MCF 10A (cell line): ENCODE data around the gene SPAG16. TPM values are rescaled to one million over a fixed set of nuclear protein-coding genes. Genes with fewer than 3 reads are reported as not detected.

ENCODE experiments used
- BruUV-seq: library from RNA; stranded (reverse); fragments of 400-500 nt; replicated peaks from 2 replicates; lab custom pipeline; 2021; lab: Mats Ljungman, UMichigan
- CTCF ChIA-PET: fragments of 300-600 bp; sonication (Branson Sonifier 250); formaldehyde crosslinking; extraction: SDS; loops from one replicate; lab custom pipeline; 2021; ENCODE audit warnings: antibody characterized with exemption, inconsistent platforms; lab: Yijun Ruan, JAX
- POLR2A ChIA-PET: fragments of 300-600, 350-650 bp; sonication (Branson Sonifier 250); formaldehyde crosslinking; extraction: SDS; loops from one replicate; lab custom pipeline; 2020; ENCODE audit warnings: antibody characterized with exemption, inconsistent platforms; lab: Yijun Ruan, JAX
- DNase-seq: peaks from one replicate; pipeline ENCODE4 v3.0.0-alpha.2; 2018; ENCODE audit not compliant: unreplicated experiment
- H3K27ac Mint-ChIP-seq: one replicate; pipeline ENCODE4 v1.8.0; 2022; ENCODE audit warnings: mild to moderate bottlenecking, low read depth, mixed read lengths; ENCODE audit not compliant: unreplicated experiment
- H3K27me3 Mint-ChIP-seq: one replicate; pipeline ENCODE4 v1.8.0; 2022; ENCODE audit warnings: mixed read lengths; ENCODE audit not compliant: insufficient read depth, unreplicated experiment
- H3K36me3 Mint-ChIP-seq: one replicate; pipeline ENCODE4 v1.8.0; 2022; ENCODE audit warnings: mild to moderate bottlenecking, moderate library complexity, mixed read lengths; ENCODE audit not compliant: insufficient read depth, unreplicated experiment
- H3K4me1 Mint-ChIP-seq: one replicate; pipeline ENCODE4 v1.8.0; 2022; ENCODE audit warnings: mixed read lengths; ENCODE audit not compliant: insufficient read depth, unreplicated experiment
- H3K4me3 Mint-ChIP-seq: one replicate; pipeline ENCODE4 v1.8.0; 2022; ENCODE audit warnings: mild to moderate bottlenecking, moderate library complexity, mixed read lengths; ENCODE audit not compliant: unreplicated experiment
- H3K9me3 Mint-ChIP-seq: one replicate; pipeline ENCODE4 v1.8.0; 2022; ENCODE audit warnings: mixed read lengths; ENCODE audit not compliant: unreplicated experiment
- intact Hi-C: fragments of 100-400 bp; cut with micrococcal nuclease; formaldehyde crosslinking; loops from 2 replicates; pipeline ENCODE4 v1.14.1; 2022
- total RNA-seq: library from RNA; stranded (reverse); gene quantifications from 2 replicates; pipeline ENCODE4 v1.2.3, GENCODE V29; 2022
- TF ChIP-seq, protein P1 (sequence below): fragments of 200-600 bp; IDR thresholded peaks from one replicate; pipeline ENCODE4 v1.8.0; 2022; ENCODE audit warnings: antibody characterized with exemption, mild to moderate bottlenecking; ENCODE audit not compliant: unreplicated experiment

Gene SPAG16
- total RNA-seq, 1 experiment from 2014 or later: 11.5 TPM

DNA sequence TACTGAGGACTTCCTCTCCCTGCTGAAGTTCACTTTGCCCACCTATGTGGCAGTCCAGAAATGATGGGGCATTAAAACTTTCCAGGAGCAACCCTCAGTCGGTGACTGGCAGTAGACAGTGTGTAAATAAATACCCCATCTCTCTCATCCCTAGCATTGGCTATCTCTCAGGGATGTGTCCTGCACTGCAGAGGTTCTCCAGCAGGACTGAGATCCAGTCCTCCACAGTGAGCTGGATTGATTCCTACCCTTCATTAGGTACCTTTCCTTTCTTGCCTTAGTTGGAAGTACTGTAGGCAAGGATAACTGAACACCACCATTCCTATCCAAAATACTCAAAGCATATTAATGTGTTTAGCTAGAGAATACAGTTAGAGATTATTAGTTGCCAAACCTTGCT lies 441.8 kb downstream of the SPAG16 start:
- no peaks in the 10 kb centered on the region for H3K4me1 Mint-ChIP-seq
- no peaks in the 10 kb centered on the region for H3K9me3 Mint-ChIP-seq
- POLR2A ChIA-PET: no interaction called here
- TF ChIP-seq, protein P1, sequence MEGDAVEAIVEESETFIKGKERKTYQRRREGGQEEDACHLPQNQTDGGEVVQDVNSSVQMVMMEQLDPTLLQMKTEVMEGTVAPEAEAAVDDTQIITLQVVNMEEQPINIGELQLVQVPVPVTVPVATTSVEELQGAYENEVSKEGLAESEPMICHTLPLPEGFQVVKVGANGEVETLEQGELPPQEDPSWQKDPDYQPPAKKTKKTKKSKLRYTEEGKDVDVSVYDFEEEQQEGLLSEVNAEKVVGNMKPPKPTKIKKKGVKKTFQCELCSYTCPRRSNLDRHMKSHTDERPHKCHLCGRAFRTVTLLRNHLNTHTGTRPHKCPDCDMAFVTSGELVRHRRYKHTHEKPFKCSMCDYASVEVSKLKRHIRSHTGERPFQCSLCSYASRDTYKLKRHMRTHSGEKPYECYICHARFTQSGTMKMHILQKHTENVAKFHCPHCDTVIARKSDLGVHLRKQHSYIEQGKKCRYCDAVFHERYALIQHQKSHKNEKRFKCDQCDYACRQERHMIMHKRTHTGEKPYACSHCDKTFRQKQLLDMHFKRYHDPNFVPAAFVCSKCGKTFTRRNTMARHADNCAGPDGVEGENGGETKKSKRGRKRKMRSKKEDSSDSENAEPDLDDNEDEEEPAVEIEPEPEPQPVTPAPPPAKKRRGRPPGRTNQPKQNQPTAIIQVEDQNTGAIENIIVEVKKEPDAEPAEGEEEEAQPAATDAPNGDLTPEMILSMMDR: no peak
- H3K27me3 Mint-ChIP-seq: no peaks in the 10 kb centered on the region
- intact Hi-C loops: no loop called here
- no peak overlapping the region for H3K4me3 Mint-ChIP-seq
- no TSS peak for BruUV-seq
- H3K36me3 Mint-ChIP-seq: no peaks in the 10 kb centered on the region
- DNase-seq: no peak
- H3K27ac Mint-ChIP-seq: no peak overlapping the region
- CTCF ChIA-PET: interaction anchor here (0.7 kb wide), 1 partner anchor 14 kb away, joined by 3 read pairs; no protein-coding TSS in a partner anchor

DNA sequence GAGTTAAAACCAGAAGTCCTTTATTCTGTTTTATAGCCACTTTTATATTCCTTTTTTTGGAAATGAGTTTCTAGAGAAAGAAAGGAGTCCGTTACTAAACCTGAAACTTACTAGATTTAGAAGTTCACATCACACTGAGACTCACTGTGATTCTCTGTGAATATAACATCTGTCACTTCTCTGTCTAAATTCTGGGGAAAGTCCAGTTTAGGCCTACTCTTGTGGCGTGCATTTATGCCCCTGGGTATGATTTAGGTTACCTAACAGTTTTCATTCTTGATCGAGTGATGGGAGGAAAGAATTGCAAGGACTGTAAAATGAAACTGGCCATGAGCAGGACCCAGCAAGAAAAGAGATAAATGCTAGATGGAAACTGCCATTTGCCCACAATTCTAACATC lies 449.6 kb downstream of the SPAG16 start:
- Mint-ChIP-seq H3K4me3 (no peak overlapping the region), H3K36me3 (no peaks in the 10 kb centered on the region), H3K4me1 (no peaks in the 10 kb centered on the region), H3K27ac (no peak overlapping the region), H3K27me3 (no peaks in the 10 kb centered on the region), H3K9me3 (no peaks in the 10 kb centered on the region)
- ChIA-PET POLR2A (no interaction called here), CTCF (no interaction called here)
- no TSS peak for BruUV-seq
- intact Hi-C loops: no loop called here
- no peak for DNase-seq
- TF ChIP-seq, protein P1: no peak

DNA sequence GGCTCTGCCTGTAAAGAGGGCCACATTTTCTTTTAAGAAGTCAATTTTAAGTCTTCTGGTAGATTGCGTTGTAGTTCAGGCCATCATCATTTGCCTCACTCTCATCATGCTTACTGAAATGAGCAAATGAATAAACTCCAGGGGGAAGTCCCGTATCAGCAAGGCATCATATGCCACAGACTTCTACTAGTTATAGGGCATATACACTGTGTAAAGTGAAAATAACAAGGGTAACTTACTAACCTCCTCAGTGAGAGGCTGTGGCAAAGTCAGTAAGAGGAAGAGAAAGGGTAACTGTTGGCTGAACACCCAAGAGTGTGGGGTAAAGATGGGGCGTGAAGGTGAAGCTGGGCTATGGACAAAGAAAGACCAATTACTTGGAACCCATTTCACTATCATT lies 456.2 kb downstream of the SPAG16 start:
- TF ChIP-seq, protein P1: no peak
- DNase-seq: no peak
- no peak overlapping the region for H3K4me3 Mint-ChIP-seq
- no peaks in the 10 kb centered on the region for H3K4me1 Mint-ChIP-seq
- H3K27ac Mint-ChIP-seq: no peak overlapping the region
- H3K36me3 Mint-ChIP-seq: no peaks in the 10 kb centered on the region
- ChIA-PET POLR2A (no interaction called here), CTCF (interaction anchor here (1.1 kb wide), 1 partner anchor 10 kb away, joined by 3 read pairs; no protein-coding TSS in a partner anchor)
- H3K27me3 Mint-ChIP-seq: no peaks in the 10 kb centered on the region
- BruUV-seq: no TSS peak
- intact Hi-C loops: no loop called here
- no peaks in the 10 kb centered on the region for H3K9me3 Mint-ChIP-seq

DNA sequence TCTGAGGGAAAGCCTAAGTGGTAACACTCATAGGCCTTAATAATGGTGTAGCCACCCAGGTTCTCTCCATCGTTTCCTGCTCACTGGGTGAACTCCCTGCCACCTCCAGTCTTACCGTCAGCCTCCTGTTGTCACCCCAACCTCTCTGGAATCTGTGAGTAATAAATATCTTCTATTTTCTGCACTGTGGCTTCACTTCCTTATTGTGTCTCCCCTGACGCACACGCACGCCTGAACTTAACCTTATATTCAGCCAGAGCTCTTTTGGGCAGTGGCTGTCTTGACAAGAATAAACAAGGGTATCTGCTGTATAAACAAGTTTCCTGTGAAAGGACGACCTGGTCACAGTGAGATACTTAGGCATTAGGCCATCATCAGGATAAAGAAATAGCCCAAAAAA lies 467.2 kb downstream of the SPAG16 start:
- intact Hi-C loops: no loop called here
- ChIA-PET POLR2A (no interaction called here), CTCF (interaction anchor here (0.7 kb wide), 1 partner anchor 1527 kb away, joined by 3 read pairs; no protein-coding TSS in a partner anchor)
- Mint-ChIP-seq H3K9me3 (no peaks in the 10 kb centered on the region), H3K4me3 (no peak overlapping the region), H3K36me3 (no peaks in the 10 kb centered on the region), H3K27me3 (no peaks in the 10 kb centered on the region), H3K4me1 (no peaks in the 10 kb centered on the region), H3K27ac (no peak overlapping the region)
- DNase-seq: no peak
- no TSS peak for BruUV-seq
- TF ChIP-seq, protein P1: no peak
